HG03442 (cell line): Measurements from ENCODE around the gene ATXN2.

Experiments used
- ATAC-seq: cut with Tn5 transposase; IDR thresholded peaks from one replicate; pipeline ENCODE4 v1.9.1; 2021; ENCODE audit warnings: mild to moderate bottlenecking, moderate library complexity; ENCODE audit not compliant: unreplicated experiment

Gene ATXN2

GRCh38 chr12:111440152-111440551 lies 159.0 kb downstream of the ATXN2 start:
- ATAC-seq: no peak

- no peak for ATAC-seq
Observed at GRCh38 chr12:111439657-111440151, 159.4 kb downstream of the ATXN2 start.

GRCh38 chr12:111438481-111438880 lies 160.6 kb downstream of the ATXN2 start:
- no peak for ATAC-seq

GRCh38 chr12:111437816-111438454 lies 161.2 kb downstream of the ATXN2 start:
- no peak for ATAC-seq

- no peak for ATAC-seq
Observed at GRCh38 chr12:111436811-111437210, 162.3 kb downstream of the ATXN2 start.

GRCh38 chr12:111436266-111436665 lies 162.8 kb downstream of the ATXN2 start:
- ATAC-seq: no peak

- ATAC-seq: no peak
Observed at GRCh38 chr12:111435661-111436201, 163.4 kb downstream of the ATXN2 start.

- peak; percentile 59 for ATAC-seq
Observed at GRCh38 chr12:111434680-111435338, 164.3 kb downstream of the ATXN2 start.

- ATAC-seq: no peak
Observed at GRCh38 chr12:111434049-111434448, 165.1 kb downstream of the ATXN2 start.

GRCh38 chr12:111431772-111432171 lies 167.3 kb downstream of the ATXN2 start:
- ATAC-seq: no peak

- ATAC-seq: no peak
Observed at GRCh38 chr12:111430433-111431353, 168.4 kb downstream of the ATXN2 start.

GRCh38 chr12:111429828-111430432 lies 169.2 kb downstream of the ATXN2 start:
- ATAC-seq: no peak

GRCh38 chr12:111428728-111429175 lies 170.4 kb downstream of the ATXN2 start:
- ATAC-seq: no peak

GRCh38 chr12:111428081-111428727 lies 170.9 kb downstream of the ATXN2 start:
- ATAC-seq: no peak

- ATAC-seq: no peak
Observed at GRCh38 chr12:111427417-111428074, 171.6 kb downstream of the ATXN2 start.

- ATAC-seq: no peak
Observed at GRCh38 chr12:111426344-111427185, 172.6 kb downstream of the ATXN2 start.

GRCh38 chr12:111425655-111426054 lies 173.5 kb downstream of the ATXN2 start:
- ATAC-seq: no peak

- no peak for ATAC-seq
Observed at GRCh38 chr12:111424793-111425251, 174.3 kb downstream of the ATXN2 start.
